Breast epithelium (tissue), 3 donors: Measurements from ENCODE around the gene BEAN1.

Experiments
- POLR2A ChIP-seq: fragments of 450-650 bp; IDR thresholded peaks from one replicate; pipeline ENCODE4 v1.6.1; 2016; ENCODE audit warnings: antibody characterized with exemption, mild to moderate bottlenecking, moderate library complexity
- POLR2AphosphoS5 ChIP-seq, 3 donors: sonication (generic); formaldehyde crosslinking; IDR thresholded peaks; one replicate each; pipeline ENCODE4 v1.6.1; 2017; ENCODE audit warnings: antibody characterized with exemption in 3 of 3
- TF ChIP-seq, protein P1 (sequence below), 3 donors: fragments of 450-650 bp; IDR thresholded peaks; one replicate each; pipeline ENCODE4 v1.5.1; 2016 to 2017; ENCODE audit warnings: antibody characterized with exemption in 3 of 3, mild to moderate bottlenecking in 3 of 3, moderate library complexity in 3 of 3

DNA sequence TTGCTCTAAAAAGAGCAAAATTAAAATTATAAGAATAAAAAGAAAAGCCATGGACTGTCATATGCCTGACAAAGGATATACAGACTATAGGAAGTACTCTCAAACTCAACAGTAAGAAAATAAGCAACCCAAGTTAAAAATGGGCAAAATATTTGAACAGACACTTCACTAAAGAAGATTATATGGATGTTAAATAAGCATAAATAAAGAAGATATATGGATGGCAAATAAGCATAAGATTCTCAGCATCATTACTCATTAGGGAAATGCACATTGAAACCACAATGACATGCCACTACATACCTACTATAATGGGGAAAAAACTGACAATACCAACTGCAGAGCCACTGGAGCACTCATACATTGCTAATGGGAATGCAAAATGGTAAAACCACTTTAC is 14.9 kb upstream of the BEAN1 start:
- TF ChIP-seq, protein P1, sequence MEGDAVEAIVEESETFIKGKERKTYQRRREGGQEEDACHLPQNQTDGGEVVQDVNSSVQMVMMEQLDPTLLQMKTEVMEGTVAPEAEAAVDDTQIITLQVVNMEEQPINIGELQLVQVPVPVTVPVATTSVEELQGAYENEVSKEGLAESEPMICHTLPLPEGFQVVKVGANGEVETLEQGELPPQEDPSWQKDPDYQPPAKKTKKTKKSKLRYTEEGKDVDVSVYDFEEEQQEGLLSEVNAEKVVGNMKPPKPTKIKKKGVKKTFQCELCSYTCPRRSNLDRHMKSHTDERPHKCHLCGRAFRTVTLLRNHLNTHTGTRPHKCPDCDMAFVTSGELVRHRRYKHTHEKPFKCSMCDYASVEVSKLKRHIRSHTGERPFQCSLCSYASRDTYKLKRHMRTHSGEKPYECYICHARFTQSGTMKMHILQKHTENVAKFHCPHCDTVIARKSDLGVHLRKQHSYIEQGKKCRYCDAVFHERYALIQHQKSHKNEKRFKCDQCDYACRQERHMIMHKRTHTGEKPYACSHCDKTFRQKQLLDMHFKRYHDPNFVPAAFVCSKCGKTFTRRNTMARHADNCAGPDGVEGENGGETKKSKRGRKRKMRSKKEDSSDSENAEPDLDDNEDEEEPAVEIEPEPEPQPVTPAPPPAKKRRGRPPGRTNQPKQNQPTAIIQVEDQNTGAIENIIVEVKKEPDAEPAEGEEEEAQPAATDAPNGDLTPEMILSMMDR (IDR thresholded peaks at IDR 0.05) = no peak
- no peak for TF ChIP-seq POLR2AphosphoS5 (IDR thresholded peaks at IDR 0.05)
- no peak for TF ChIP-seq POLR2A
